Panc1 (cell line): ENCODE results near the gene INTS6. TPM values are rescaled to one million over a fixed set of nuclear protein-coding genes. Genes with fewer than 3 reads are reported as not detected.

Experiments used
- ATAC-seq: fragments of 200-7000 bp; cut with Tn5 transposase; 2 replicates; pipeline ENCODE4 v1.9.1; 2020; ENCODE audit warnings: mild to moderate bottlenecking, moderate library complexity
- BruUV-seq: library from RNA; stranded (reverse); fragments of 400-500 nt; replicated peaks from 2 replicates; lab custom pipeline; 2021; lab: Mats Ljungman, UMichigan
- CTCF ChIA-PET: fragments of 300-600 bp; sonication (Branson Sonifier 250); formaldehyde crosslinking; loops from one replicate; lab custom pipeline; 2022; ENCODE audit warnings: antibody characterized with exemption; lab: Charles Lee
- POLR2A ChIA-PET: fragments of 300-600 bp; sonication (Branson Sonifier 250); formaldehyde crosslinking; loops from one replicate; lab custom pipeline; 2022; ENCODE audit warnings: antibody characterized with exemption; lab: Charles Lee
- DNase-seq: peaks from one replicate; pipeline ENCODE4 v3.0.0-alpha.2; 2010; ENCODE audit warnings: low read depth, low spot score
- H3K27ac ChIP-seq: 2 replicates; pipeline ENCODE4 v1.5.1; 2011; ENCODE audit warnings: mild to moderate bottlenecking, low read length, inconsistent platforms
- H3K27me3 ChIP-seq: fragments of 200-500 bp; sonication (Bioruptor generic); 2 replicates; pipeline ENCODE4 v1.6.0; 2014; ENCODE audit warnings: low read length, inconsistent platforms; ENCODE audit not compliant: control insufficient read depth, insufficient read depth
- H3K36me3 ChIP-seq: fragments of 200-500 bp; sonication (Bioruptor generic); 2 replicates; pipeline ENCODE4 v1.5.1; 2014; ENCODE audit warnings: inconsistent platforms, mild to moderate bottlenecking, low read length, moderate library complexity; ENCODE audit not compliant: control insufficient read depth, insufficient read depth
- H3K4me1 ChIP-seq: 2 replicates; pipeline ENCODE4 v1.5.1; 2011; ENCODE audit warnings: inconsistent platforms, mild to moderate bottlenecking, low read length, moderate library complexity; ENCODE audit not compliant: control insufficient read depth, insufficient read depth
- H3K4me3 ChIP-seq, 2 experiments: 2 replicates each; pipeline ENCODE4 v1.5.1; 2011 to 2012; ENCODE audit warnings: low read depth in 2 of 2, low read length in 2 of 2, mild to moderate bottlenecking in 2 of 2, inconsistent platforms in 1 of 2, moderate library complexity in 1 of 2
- H3K9me3 ChIP-seq: fragments of 200-500 bp; sonication (Bioruptor generic); 2 replicates; pipeline ENCODE4 v1.5.1; 2014; ENCODE audit warnings: low read depth, mild to moderate bottlenecking, inconsistent platforms, low read length, moderate library complexity; ENCODE audit not compliant: control insufficient read depth, insufficient read depth
- CTCF ChIP-seq: fragments of 450-650 bp; IDR thresholded peaks from 2 replicates; pipeline ENCODE4 v1.5.1; 2017; ENCODE audit warnings: mild to moderate bottlenecking
- POLR2AphosphoS5 ChIP-seq: IDR thresholded peaks from 2 replicates; pipeline ENCODE4 v1.6.1; 2012; ENCODE audit warnings: mild to moderate bottlenecking, low read depth, low read length, moderate library complexity
- REST ChIP-seq, 2 experiments: IDR thresholded peaks; 2 replicates each; pipeline ENCODE4 v1.6.1; 2011 to 2012; ENCODE audit warnings: low read depth in 2 of 2, control low read depth in 1 of 2, low read length in 1 of 2, mild to moderate bottlenecking in 1 of 2, moderate library complexity in 1 of 2; ENCODE audit not compliant: insufficient read depth in 1 of 2
- SIN3A ChIP-seq: IDR thresholded peaks from 2 replicates; pipeline ENCODE4 v1.6.1; 2012; ENCODE audit warnings: low read depth, mild to moderate bottlenecking, low read length, moderate library complexity, borderline replicate concordance; ENCODE audit not compliant: insufficient read depth
- TCF7L2 ChIP-seq: IDR thresholded peaks from 2 replicates; pipeline ENCODE4 v1.6.1; 2011; ENCODE audit warnings: mild to moderate bottlenecking, low read depth, low read length, inconsistent platforms
- in situ Hi-C: cut with HindIII; loops from 2 replicates; pipeline ENCODE4 v1.10.0; 2016; ENCODE audit warnings: low sequenced_read_pairs, low pct_unique_long_range_greater_than_20kb
- intact Hi-C: fragments of 100-400 bp; cut with micrococcal nuclease; formaldehyde crosslinking; loops from one replicate; pipeline ENCODE4 v1.10.0; 2022; ENCODE audit not compliant: unreplicated experiment
- total RNA-seq: library from RNA; stranded (reverse); gene quantifications from one replicate; pipeline ENCODE4 v1.2.1, GENCODE V29; 2021; ENCODE audit not compliant: unreplicated experiment

Gene INTS6
- total RNA-seq, 1 experiment from 2014 or later = 33.2 TPM

DNA sequence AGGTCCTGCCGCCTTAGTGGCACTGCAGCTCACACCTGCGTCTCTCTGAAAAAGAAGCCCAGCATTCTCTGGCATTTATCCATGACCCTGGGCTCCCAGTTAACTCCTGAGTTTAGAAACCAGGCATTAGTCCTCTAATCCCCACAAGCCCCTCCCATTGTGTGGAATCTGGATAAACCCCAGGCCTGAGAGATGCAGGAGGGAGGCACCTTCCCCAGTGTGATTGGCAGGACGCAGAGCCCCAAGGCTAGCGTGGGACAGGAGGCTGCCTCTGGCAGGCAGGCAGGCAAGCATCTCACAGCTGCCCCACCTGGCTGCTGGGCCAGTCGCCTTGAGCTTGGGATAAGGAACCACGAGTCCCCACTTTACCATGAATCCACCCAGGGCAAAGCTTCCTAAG lies 124.3 kb downstream of the INTS6 start:
- no peak overlapping the region for H3K4me3 ChIP-seq
- POLR2A ChIA-PET = no interaction called here
- BruUV-seq = no TSS peak
- no peaks in the 10 kb centered on the region for H3K4me1 ChIP-seq
- no peaks in the 10 kb centered on the region for H3K27me3 ChIP-seq
- H3K27ac ChIP-seq = no peak overlapping the region
- in situ Hi-C loops = no loop called here
- TF ChIP-seq REST (IDR thresholded peaks at IDR 0.05; ENCODE audit: insufficient read depth in 1 of 2, low read depth in 2 of 2, low read length in 1 of 2) = no peak
- TF ChIP-seq CTCF = no peak
- no peak for TF ChIP-seq POLR2AphosphoS5
- no peak for TF ChIP-seq SIN3A
- no peak for DNase-seq
- H3K9me3 ChIP-seq = no peaks in the 10 kb centered on the region
- CTCF ChIA-PET = no interaction called here
- no peaks in the 10 kb centered on the region for H3K36me3 ChIP-seq
- no peak for ATAC-seq
- intact Hi-C loops = no loop called here

DNA sequence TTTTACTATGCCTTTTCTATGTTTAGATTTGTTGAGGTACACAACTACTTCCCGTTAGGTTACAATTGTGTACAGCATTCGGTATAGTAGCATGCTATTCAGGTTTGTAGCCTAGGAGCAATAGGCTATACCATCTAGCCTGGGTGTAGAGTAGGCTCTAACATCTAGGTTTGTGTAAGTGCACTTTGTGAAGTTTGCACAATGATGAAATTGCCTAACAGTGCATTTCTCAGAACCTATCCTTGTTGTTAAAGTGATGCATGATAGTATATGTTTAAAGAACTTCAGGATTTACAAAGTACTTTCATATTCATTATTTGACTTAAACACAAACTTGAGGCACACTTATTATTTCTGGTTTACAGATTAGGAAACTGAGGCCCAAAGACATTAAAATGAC lies 124.9 kb downstream of the INTS6 start:
- intact Hi-C loops (no loop called here), in situ Hi-C loops (no loop called here)
- ATAC-seq (no peak), DNase-seq (no peak)
- H3K4me3 ChIP-seq = no peak overlapping the region
- ChIA-PET POLR2A (no interaction called here), CTCF (no interaction called here)
- no peaks in the 10 kb centered on the region for H3K4me1 ChIP-seq
- no peaks in the 10 kb centered on the region for H3K36me3 ChIP-seq
- H3K9me3 ChIP-seq = no peaks in the 10 kb centered on the region
- no peak overlapping the region for H3K27ac ChIP-seq
- no peaks in the 10 kb centered on the region for H3K27me3 ChIP-seq
- no peak for TF ChIP-seq CTCF
- TF ChIP-seq SIN3A = no peak
- TF ChIP-seq REST (IDR thresholded peaks at IDR 0.05; ENCODE audit: insufficient read depth in 1 of 2, low read depth in 2 of 2, low read length in 1 of 2) = no peak
- TF ChIP-seq POLR2AphosphoS5 = no peak
- no peak for TF ChIP-seq TCF7L2
- no TSS peak for BruUV-seq
